IPS-15b (cell line): ENCODE measurements around the gene LMTK2.

ENCODE experiments used
- H3K27me3 ChIP-seq: one replicate; pipeline ENCODE4 v1.6.1; 2013; ENCODE audit warnings: low read length; ENCODE audit not compliant: control insufficient read depth, insufficient read depth
- H3K36me3 ChIP-seq: one replicate; pipeline ENCODE4 v1.6.1; 2013; ENCODE audit warnings: low read length; ENCODE audit not compliant: control insufficient read depth, insufficient read depth
- H3K4me1 ChIP-seq: one replicate; pipeline ENCODE4 v1.6.1; 2013; ENCODE audit warnings: mild to moderate bottlenecking, low read length; ENCODE audit not compliant: control insufficient read depth, insufficient read depth
- H3K4me3 ChIP-seq: one replicate; pipeline ENCODE4 v1.5.1; 2013; ENCODE audit warnings: low read depth, low read length
- H3K9ac ChIP-seq: one replicate; pipeline ENCODE4 v1.6.1; 2013; ENCODE audit warnings: low read depth, mild to moderate bottlenecking, low read length
- H3K9me3 ChIP-seq: one replicate; pipeline ENCODE4 v1.6.1; 2013; ENCODE audit warnings: mild to moderate bottlenecking, low read length; ENCODE audit not compliant: control insufficient read depth, insufficient read depth

Gene LMTK2

GRCh38 chr7:98200364-98200763, 93.7 kb downstream of the LMTK2 start:
- Histone ChIP-seq H3K4me1 (no peaks in the 10 kb centered on the region), H3K36me3 (peaks cover 11% of the 10 kb centered on the region), H3K9me3 (no peaks in the 10 kb centered on the region)

GRCh38 chr7:98202367-98203195, 95.9 kb downstream of the LMTK2 start:
- Histone ChIP-seq H3K4me3 (no peak overlapping the region), H3K27me3 (no peaks in the 10 kb centered on the region), H3K4me1 (no peaks in the 10 kb centered on the region), H3K36me3 (peaks cover 16% of the 10 kb centered on the region), H3K9me3 (no peaks in the 10 kb centered on the region), H3K9ac (no peak overlapping the region)

More at GRCh38 chr7:98200364-98200763, 93.7 kb downstream of the LMTK2 start:
- Histone ChIP-seq H3K27me3 (no peaks in the 10 kb centered on the region), H3K9ac (no peak overlapping the region), H3K4me3 (no peak overlapping the region)

DNA sequence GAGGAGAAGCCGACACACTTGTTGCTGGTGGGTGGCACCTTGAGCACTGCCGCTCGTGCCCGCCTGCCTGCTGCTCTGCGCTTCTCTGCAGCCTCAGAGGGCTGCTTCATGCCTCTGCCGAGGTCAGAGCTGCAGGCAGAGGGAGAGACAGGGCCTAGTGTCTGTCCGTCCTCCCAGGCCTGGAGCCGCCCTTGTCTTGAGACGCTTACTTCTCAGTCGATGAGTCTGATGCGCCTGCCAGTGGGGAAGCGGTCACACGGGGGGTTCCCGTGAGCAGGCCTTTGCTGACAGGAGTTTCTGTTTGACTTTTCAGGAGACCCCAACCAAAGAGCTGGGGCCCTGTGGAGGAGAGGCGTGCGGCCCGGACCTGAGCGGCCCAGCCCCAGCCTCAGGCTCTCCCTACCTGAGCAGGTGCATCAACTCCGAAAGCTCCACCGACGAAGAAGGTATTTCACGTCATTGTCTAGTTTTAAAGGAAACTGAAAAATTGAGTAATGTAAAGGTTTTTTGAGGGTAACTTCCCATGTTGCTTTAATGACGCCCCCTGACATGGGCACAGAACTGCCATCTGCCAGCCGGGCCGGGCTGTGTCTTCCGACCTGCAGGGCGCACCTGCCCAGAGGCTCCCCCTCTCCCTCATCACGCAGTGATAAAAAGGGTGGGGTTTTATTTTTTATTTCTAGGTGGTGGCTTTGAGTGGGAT, 96.8 kb downstream of the LMTK2 start:
- H3K27me3 ChIP-seq = no peaks in the 10 kb centered on the region
- no peak overlapping the region for H3K4me3 ChIP-seq
- peaks cover 16% of the 10 kb centered on the region for H3K36me3 ChIP-seq
- no peaks in the 10 kb centered on the region for H3K9me3 ChIP-seq
- H3K4me1 ChIP-seq = no peaks in the 10 kb centered on the region
- H3K9ac ChIP-seq = no peak overlapping the region

DNA sequence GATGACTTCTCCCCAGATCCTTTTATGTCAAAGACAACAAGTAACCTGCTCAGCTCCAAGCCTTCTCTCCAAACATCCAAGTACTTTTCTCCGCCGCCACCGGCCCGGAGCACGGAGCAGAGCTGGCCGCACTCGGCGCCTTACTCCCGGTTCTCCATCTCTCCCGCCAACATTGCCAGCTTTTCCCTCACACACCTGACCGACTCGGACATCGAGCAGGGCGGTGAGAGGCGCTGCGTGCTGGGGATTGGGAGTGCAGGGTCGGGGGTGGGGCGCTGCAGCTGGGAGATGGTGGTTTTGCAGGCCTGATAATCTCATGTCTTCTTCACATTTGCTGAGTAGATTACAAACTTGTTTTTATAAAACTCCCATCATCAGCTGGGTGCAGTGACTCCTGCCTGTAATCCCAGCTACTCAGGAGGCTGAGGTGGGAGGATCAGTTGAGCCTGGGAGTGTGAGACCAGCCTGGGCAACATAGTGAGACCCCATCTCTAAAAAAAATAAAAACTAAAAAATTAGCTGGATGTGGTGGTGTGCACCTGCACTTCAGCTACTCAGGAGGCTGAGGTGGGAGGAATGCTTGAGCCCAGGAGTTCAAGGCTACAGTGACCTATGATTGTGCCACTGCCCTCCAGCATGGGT, 97.4 kb downstream of the LMTK2 start:
- Histone ChIP-seq H3K9ac (no peak overlapping the region), H3K9me3 (no peaks in the 10 kb centered on the region), H3K27me3 (no peaks in the 10 kb centered on the region), H3K36me3 (peaks cover 16% of the 10 kb centered on the region), H3K4me1 (no peaks in the 10 kb centered on the region), H3K4me3 (no peak overlapping the region)

GRCh38 chr7:98204670-98205069, 98.0 kb downstream of the LMTK2 start:
- H3K4me3 ChIP-seq = no peak overlapping the region
- no peak overlapping the region for H3K9ac ChIP-seq
- no peaks in the 10 kb centered on the region for H3K4me1 ChIP-seq
- H3K9me3 ChIP-seq = no peaks in the 10 kb centered on the region
- H3K27me3 ChIP-seq = no peaks in the 10 kb centered on the region
- peaks cover 16% of the 10 kb centered on the region for H3K36me3 ChIP-seq

GRCh38 chr7:98205162-98205845, 98.6 kb downstream of the LMTK2 start:
- Histone ChIP-seq H3K4me1 (no peaks in the 10 kb centered on the region), H3K9me3 (no peaks in the 10 kb centered on the region), H3K9ac (no peak overlapping the region), H3K4me3 (no peak overlapping the region), H3K27me3 (no peaks in the 10 kb centered on the region), H3K36me3 (peaks cover 16% of the 10 kb centered on the region)

GRCh38 chr7:98206451-98207330, 100.0 kb downstream of the LMTK2 start:
- H3K4me1 ChIP-seq = peaks cover under 1% of the 10 kb centered on the region
- H3K36me3 ChIP-seq = peaks cover 16% of the 10 kb centered on the region
- no peak overlapping the region for H3K9ac ChIP-seq
- no peaks in the 10 kb centered on the region for H3K27me3 ChIP-seq
- no peaks in the 10 kb centered on the region for H3K9me3 ChIP-seq
- no peak overlapping the region for H3K4me3 ChIP-seq

DNA sequence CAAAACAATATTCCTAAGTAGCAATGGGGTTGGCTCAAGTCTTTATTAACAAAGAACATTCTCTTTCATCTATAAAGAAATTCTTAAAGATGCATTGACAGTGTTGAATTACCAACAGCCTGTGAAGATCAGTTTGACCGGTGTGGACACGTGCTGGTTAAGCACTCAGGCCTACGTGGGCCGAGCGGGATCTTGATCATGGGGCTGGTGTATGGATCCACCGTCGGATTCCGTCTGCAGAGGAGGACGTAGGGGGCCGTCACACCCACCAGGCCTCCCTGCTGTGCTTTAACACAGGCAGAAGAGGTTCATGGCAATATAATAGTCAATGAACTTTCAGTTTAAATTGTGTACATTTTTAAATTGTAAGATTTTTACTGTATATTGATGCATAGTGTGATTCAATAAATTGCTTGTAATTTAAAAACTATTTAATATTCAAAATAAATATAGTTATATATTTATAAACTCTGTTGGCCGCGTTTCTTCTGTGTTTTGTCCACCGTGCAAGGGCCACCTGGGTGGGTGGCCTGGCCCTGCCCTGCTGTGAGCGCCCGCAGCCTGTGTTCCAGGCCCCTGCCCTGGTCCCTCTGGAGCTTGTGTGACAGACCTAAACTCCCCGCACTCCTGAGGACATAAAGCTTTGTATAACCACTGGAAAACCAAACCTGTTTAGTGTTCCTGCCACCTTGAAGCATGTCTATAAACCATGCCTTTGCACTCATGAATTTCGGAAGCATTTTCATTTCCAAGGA, 102.7 kb downstream of the LMTK2 start:
- H3K36me3 ChIP-seq = peaks cover 12% of the 10 kb centered on the region
- no peaks in the 10 kb centered on the region for H3K27me3 ChIP-seq
- peaks cover 2% of the 10 kb centered on the region for H3K4me1 ChIP-seq
- no peak overlapping the region for H3K9ac ChIP-seq
- H3K4me3 ChIP-seq = no peak overlapping the region
- no peaks in the 10 kb centered on the region for H3K9me3 ChIP-seq

GRCh38 chr7:98210513-98211220, 104.0 kb downstream of the LMTK2 start:
- H3K9ac ChIP-seq = no peak overlapping the region

DNA sequence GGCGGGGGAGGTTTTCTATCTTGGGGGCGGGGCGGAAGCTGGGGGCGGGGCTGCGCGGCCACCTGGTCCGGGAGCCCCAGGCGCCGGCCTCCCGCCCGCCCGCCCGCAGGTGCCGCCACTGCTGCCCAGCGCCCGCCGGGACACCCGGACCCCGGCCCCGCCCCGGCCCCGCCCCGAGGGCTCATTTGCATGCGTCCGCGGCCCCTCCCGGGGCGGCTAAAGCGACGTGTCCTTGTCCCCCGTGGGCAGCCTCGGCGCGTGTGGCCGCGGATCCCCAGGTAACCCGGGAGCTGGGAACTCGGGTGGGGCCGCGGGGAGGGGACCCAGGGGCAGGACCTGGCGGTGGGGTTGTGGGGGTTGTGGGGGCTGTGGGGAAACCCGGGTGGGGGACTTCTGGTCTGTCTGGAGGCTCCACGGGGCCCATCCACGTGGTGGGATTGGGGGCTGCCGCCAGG, 104.6 kb downstream of the LMTK2 start, which contains the start of gene BHLHA15:
BHLHA15 (plus strand) TSS at position 219 of the 455 bp plus-strand sequence. CDS start 871 bp downstream, outside the sequence.
- Histone ChIP-seq H3K27me3 (no peaks in the 10 kb centered on the region), H3K4me3 (peak within 1 kb of the TSS; percentile 26), H3K9ac (no peak within 1 kb of the TSS), H3K36me3 (peaks cover 6% of the 10 kb centered on the region), H3K4me1 (peaks cover 2% of the 10 kb centered on the region), H3K9me3 (no peaks in the 10 kb centered on the region)

More at GRCh38 chr7:98210513-98211220, 104.0 kb downstream of the LMTK2 start:
- Histone ChIP-seq H3K9me3 (no peaks in the 10 kb centered on the region), H3K4me3 (peak overlapping the region; percentile 26), H3K36me3 (peaks cover 6% of the 10 kb centered on the region), H3K27me3 (no peaks in the 10 kb centered on the region), H3K4me1 (peaks cover 2% of the 10 kb centered on the region)
